Dendritic cell treated with granulocyte-macrophage colony-stimulating factor and Interleukin-4, amounts not matched to agents 40 ng/mL and 50 ng/mL, for 4 days (primary cell): Measurements from ENCODE around the gene ITPR2.
"Not testable (repeated sequence)": the region's sequence is repeated elsewhere in the genome, so short reads cannot be mapped to it uniquely, and the experiment has no call there.

Source experiments
- H3K27ac Mint-ChIP-seq: one replicate; pipeline ENCODE4 v1.8.0; 2022; ENCODE audit warnings: mild to moderate bottlenecking, mixed read lengths
- H3K27me3 Mint-ChIP-seq: one replicate; pipeline ENCODE4 v1.8.0; 2022; ENCODE audit warnings: mild to moderate bottlenecking, mixed read lengths
- H3K36me3 Mint-ChIP-seq: one replicate; pipeline ENCODE4 v1.8.0; 2022; ENCODE audit warnings: low read depth, mixed read lengths
- H3K4me1 Mint-ChIP-seq: one replicate; pipeline ENCODE4 v1.8.0; 2022; ENCODE audit warnings: low read depth, mixed read lengths
- H3K4me3 Mint-ChIP-seq: one replicate; pipeline ENCODE4 v1.8.0; 2022; ENCODE audit warnings: mild to moderate bottlenecking, moderate library complexity, mixed read lengths
- H3K9me3 Mint-ChIP-seq: one replicate; pipeline ENCODE4 v1.8.0; 2022; ENCODE audit warnings: mixed read lengths
- intact Hi-C: fragments of 100-400 bp; cut with micrococcal nuclease; formaldehyde crosslinking; loops from one replicate; pipeline ENCODE4 v1.15.0; 2022

The ITPR2 gene

DNA sequence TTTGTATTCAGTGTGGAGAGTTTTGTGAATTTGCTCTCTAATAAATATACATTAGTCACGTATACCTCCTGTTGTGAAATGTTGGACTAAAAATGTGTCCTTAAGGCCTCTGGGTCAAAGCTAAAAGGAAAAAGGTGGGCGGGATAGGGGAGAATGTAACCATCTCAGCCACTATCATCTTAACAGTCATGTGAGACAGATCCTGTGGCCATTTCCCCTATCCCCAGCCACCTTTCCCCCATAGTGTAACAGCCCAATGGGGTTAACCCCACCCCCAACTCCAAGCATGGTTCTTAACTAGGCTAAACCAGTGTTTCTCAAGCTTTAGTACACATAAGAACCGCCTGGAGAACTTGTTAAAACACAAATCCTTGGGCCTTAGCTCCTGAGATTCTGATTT lies 6.5 kb upstream of the ITPR2 start:
- H3K4me3 Mint-ChIP-seq: no peak overlapping the region
- H3K36me3 Mint-ChIP-seq: no peaks in the 10 kb centered on the region
- H3K27ac Mint-ChIP-seq: no peak overlapping the region
- peaks cover 25% of the 10 kb centered on the region for H3K4me1 Mint-ChIP-seq
- no peaks in the 10 kb centered on the region for H3K9me3 Mint-ChIP-seq
- intact Hi-C loops: no loop called here
- peaks cover 2% of the 10 kb centered on the region for H3K27me3 Mint-ChIP-seq

DNA sequence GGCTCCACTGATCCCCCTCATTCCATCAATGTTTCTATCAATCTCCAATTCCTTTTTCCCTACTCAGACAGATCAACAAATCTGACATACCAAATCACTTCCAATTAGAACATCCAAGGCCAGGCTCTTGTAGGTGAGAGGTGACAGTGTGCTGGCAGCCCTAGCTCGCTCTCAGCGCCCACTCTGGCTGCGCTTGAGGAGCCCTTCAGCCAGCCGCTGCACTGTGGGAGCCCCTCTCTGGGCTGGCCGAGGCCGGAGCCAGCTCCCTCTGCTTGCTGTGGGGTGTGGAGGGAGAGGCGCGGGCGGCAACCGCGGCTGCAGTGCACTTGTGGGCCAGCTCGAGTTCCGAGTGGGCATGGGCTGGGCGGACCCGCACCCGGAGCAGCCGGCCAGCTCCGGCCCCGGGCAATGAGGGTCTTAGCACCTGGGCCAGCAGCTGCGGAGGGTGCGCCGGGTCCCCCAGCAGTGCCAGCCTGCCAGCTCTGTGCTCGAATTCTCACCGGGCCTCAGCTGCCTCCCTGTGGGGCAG lies 6.0 kb upstream of the ITPR2 start:
- intact Hi-C loops: no loop called here
- Mint-ChIP-seq H3K36me3 (no peaks in the 10 kb centered on the region), H3K4me3 (no peak overlapping the region)

DNA sequence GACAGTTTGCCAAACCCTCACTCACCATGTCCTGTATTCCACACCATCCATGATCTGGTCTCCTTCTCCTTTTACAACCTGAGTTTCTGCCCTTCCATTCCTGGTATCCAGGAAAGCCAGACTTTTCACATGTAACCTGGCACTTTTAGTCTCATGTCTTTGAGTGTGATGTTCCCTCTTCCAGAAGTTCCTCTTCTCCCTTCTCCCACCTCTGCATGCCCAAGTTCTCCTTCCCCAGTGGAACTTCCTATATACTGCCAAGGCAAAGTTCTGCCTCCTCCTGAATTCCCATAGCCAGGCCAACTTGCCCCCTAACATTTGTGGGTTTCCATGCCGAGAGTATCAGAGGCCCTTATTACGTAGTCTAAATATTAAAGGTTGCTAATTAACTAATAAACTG lies 3.2 kb upstream of the ITPR2 start:
- Mint-ChIP-seq H3K4me1 (peaks cover 39% of the 10 kb centered on the region), H3K27ac (peak overlapping the region; percentile 11), H3K9me3 (no peaks in the 10 kb centered on the region), H3K4me3 (no peak overlapping the region), H3K27me3 (no peaks in the 10 kb centered on the region), H3K36me3 (peaks cover 19% of the 10 kb centered on the region)
- intact Hi-C loops: no loop called here

More for the DNA sequence above, 6.0 kb upstream of the ITPR2 start:
- no peaks in the 10 kb centered on the region for H3K9me3 Mint-ChIP-seq
- H3K27ac Mint-ChIP-seq: no peak overlapping the region
- peaks cover 30% of the 10 kb centered on the region for H3K4me1 Mint-ChIP-seq
- H3K27me3 Mint-ChIP-seq: peaks cover 2% of the 10 kb centered on the region

DNA sequence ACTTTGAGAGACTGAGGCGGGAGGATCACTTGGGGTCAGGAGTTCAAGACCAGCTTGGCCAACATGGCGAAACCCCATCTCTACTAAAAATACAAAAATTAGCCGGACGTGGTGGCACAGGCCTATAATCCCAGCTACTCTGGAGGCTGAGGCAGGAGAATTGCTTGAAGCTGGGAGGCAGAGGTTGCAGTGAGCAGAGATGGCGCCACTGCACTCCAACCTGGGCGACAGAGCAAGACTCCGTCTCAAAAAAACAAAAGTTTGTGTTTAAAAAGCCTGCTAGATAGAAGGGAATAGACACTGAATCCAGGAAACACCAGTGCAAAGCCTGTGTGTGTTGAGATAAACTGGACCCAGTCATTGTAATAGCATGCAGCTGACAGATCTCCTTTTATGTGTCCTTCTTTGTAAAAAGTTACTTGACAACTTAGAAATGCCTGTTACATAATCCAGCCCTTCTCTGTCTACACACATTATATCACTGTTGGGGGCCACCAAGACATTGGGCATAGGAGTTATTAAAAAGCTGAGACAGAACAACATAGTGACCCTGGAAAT lies 1.6 kb upstream of the ITPR2 start:
- H3K27ac Mint-ChIP-seq, intact Hi-C loops, H3K9me3 Mint-ChIP-seq, H3K27me3 Mint-ChIP-seq, H3K4me3 Mint-ChIP-seq: not testable (repeated sequence)
- Mint-ChIP-seq H3K4me1 (peaks cover 55% of the 10 kb centered on the region), H3K36me3 (peaks cover 34% of the 10 kb centered on the region)

DNA sequence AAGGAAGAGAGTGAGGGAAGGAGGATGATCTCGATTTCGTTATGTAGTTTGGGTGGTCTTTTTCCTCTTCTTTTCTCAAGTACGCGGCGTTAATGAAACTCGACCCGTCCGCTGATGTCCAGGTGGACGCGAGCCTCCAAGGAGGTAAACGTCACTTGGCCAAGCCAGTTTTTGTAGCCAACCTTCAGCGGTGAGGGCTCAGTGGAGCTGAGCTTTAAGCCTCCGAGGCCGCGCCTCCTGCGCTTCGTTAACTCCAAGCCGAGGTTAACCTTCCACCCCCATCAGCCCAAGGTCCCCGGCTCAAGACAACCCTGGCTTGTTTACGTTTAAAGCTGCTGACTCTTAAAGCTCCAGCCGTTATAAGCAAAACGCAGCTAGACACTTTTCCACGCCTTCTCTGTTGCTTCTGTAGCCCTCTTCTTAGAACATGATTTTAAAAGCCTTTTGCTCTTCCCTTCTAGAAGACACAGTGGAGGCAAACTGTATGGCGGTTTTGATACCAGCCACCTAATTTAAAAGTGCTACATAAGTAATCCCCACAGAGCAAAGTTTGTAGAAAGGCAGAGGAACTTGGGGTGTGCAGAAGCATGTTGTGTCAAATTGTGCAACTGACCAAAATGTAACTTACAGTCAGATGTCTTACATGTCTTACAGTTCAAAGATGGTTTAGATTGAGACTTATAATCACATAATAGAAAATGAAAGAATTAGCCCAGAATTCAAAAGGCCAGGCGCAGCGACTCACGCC lies 923 bp upstream of the ITPR2 start:
- Mint-ChIP-seq H3K4me1 (peaks cover 55% of the 10 kb centered on the region), H3K4me3 (peak overlapping the region; percentile 83), H3K27me3 (no peaks in the 10 kb centered on the region), H3K36me3 (peaks cover 40% of the 10 kb centered on the region), H3K27ac (peak overlapping the region; percentile 100), H3K9me3 (no peaks in the 10 kb centered on the region)
- intact Hi-C loops: no loop called here

DNA sequence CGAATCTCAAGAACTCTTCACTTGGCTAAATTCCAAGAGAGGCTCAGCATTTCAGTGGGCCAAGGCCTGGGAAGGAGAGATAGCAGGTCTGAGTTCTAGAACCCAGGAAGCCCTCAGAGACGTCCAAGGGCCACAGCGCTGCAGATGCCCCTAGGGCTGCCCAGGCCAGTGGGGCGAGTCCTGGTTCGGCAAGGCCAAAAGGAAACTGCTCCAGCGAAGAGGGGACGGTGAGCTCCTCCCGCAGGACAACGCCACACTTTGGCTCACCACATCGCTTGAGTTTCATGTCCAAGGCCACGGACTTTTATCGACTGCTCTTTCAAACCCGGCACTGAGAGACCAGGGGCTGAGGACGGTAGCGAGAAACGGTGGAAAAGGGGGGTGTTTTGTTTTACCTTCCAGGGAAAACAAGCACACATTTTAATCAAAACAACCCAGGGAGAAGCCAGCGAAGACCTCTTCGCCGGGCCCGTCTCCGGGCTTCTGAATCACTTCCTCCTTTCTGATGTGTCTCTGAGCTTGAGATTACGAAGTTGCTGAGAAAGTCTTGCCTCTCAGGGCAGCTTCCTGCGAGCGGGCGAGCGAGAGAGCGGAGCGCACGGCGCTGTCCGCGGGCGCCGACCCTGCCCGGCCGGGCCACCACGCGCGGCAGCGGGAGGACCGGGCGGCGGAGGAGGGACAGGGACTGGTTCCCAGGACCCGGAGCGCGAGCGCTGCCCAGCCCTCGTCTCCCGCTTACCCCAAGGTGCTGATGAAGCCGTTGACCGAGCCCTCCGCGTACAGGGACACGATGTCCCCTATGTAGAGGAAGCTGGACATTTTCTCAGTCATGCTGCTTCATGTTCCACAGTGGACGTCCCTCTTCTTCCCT lies 808 bp downstream of the ITPR2 start:
- H3K27me3 Mint-ChIP-seq: no peaks in the 10 kb centered on the region
- peak overlapping the region; percentile 100 for H3K27ac Mint-ChIP-seq
- H3K4me1 Mint-ChIP-seq: peaks cover 70% of the 10 kb centered on the region
- no peaks in the 10 kb centered on the region for H3K9me3 Mint-ChIP-seq
- H3K4me3 Mint-ChIP-seq: peak overlapping the region; percentile 94
- intact Hi-C loops: loop anchor here (1.0 kb wide), 1 partner anchor 41 kb away; no protein-coding TSS in a partner anchor
- H3K36me3 Mint-ChIP-seq: peaks cover 41% of the 10 kb centered on the region

DNA sequence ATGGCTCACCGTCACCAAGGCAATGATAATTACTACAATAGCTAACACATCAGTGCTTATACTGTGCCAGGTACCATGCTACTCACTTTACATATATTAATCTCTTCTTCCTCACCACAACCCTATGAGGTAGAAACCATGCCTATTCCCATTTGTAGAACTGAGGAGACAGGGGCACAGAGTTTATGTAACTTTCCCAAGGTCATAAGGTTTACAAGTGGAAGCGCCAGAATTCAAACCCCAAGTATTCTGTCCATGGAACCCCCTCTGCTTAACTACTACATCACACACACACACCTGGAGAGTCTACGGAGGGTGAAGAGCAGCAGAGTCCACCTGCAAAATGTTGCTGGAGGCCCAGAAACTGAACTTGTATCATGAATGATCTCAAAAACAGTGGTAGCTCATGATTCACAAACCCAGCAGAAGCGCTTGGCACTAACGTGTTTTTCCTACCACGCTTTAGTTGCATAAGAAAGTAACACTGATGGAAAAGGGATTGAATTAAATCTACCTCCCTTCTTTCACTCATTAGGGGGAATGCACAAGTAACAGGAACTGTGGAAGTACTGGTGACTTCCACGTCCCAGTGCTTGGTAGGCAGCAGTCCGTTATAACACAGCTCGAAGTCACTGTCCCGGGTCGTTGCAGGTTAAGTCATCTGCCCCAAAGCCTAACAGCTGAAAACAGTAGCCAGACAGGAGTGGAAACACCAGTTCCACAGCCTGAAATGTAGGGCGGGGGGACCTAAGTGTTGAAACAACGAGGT lies 2.0 kb downstream of the ITPR2 start:
- no peaks in the 10 kb centered on the region for H3K9me3 Mint-ChIP-seq
- intact Hi-C loops: no loop called here
- no peaks in the 10 kb centered on the region for H3K27me3 Mint-ChIP-seq
- peaks cover 50% of the 10 kb centered on the region for H3K36me3 Mint-ChIP-seq
- peak overlapping the region; percentile 100 for H3K27ac Mint-ChIP-seq
- peak overlapping the region; percentile 73 for H3K4me3 Mint-ChIP-seq
- H3K4me1 Mint-ChIP-seq: peaks cover 74% of the 10 kb centered on the region

DNA sequence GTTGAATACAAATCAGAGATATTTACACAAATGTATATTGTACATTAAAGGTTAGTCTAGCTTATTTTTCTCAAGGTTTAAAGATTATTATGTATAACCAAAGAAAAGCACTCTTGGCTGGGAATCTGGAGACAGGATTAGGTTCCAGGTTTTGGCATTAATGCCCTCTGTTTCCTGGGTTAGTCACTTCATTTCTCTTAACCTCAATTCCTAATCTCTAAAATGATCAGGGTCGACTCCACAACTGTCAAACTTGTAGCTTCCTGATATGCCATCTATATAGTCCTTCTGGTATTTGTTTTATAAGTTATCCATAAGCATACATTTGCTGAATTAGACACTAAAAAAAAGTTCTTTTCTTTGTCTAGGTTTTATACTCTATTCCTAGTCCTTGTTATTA lies 2.6 kb downstream of the ITPR2 start:
- intact Hi-C loops: no loop called here
- Mint-ChIP-seq H3K36me3 (peaks cover 56% of the 10 kb centered on the region), H3K4me1 (peaks cover 73% of the 10 kb centered on the region), H3K27ac (peak overlapping the region; percentile 100), H3K4me3 (peak overlapping the region; percentile 73), H3K27me3 (no peaks in the 10 kb centered on the region), H3K9me3 (no peaks in the 10 kb centered on the region)

DNA sequence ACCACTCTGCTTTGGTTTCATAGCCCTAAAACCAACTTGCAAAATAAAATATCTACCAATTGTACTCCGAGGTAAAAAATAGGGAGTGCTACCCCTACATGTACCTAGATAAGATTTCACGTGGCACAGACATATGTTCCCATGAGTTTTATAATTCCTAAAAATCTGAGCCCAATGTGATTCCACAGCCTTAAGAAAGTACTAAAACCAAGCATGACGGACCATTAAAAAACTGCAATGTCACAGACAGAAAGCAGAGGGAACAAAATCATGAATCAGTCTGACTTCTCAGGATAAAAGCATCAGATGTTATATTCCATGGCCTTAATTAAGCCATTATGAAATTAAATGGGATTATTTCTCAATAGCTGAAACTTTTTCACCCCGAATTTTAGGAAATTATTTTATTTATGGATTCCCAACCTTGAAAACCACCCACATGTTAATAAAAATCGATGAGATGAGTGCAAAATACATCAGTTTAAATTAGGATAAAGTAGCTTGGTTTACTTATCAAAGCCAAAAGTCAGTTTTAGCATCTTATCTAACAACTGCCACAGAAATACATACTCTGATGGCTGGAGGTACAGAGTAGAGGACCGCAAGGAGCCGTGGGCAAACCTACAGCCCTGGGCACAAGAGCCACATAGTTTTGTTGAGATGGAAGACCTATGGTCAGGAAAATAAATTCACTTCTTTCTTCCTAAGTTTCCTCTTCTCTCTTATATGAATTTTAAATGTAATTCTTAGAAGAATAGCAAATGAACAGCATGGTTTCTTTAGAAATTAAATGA lies 4.5 kb downstream of the ITPR2 start:
- Mint-ChIP-seq H3K27me3 (no peaks in the 10 kb centered on the region), H3K4me1 (peaks cover 69% of the 10 kb centered on the region), H3K9me3 (no peaks in the 10 kb centered on the region), H3K4me3 (no peak overlapping the region), H3K36me3 (peaks cover 60% of the 10 kb centered on the region), H3K27ac (no peak overlapping the region)
- intact Hi-C loops: loop anchor here (2.0 kb wide), 1 partner anchor 14 kb away; no protein-coding TSS in a partner anchor

DNA sequence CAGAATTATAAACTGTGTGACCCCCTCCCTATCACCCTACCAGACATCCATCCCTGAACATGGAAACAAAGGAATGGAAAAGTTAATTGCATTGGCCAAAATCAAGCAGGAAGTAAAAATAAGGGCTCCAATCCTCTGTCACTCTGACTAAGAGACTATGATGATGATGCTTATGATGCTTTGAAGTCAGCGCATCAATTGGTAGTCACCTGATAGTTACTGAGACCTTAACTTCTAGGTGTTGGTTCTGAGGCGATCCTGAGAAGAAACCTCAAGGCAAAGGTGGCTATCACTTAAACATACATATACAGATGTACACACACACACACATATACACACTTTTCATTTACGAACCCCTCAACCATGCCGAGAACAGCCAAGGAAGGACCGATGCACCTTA lies 6.6 kb downstream of the ITPR2 start:
- Mint-ChIP-seq H3K27ac (no peak overlapping the region), H3K36me3 (peaks cover 43% of the 10 kb centered on the region), H3K4me3 (no peak overlapping the region), H3K4me1 (peaks cover 80% of the 10 kb centered on the region), H3K27me3 (no peaks in the 10 kb centered on the region), H3K9me3 (no peaks in the 10 kb centered on the region)
- intact Hi-C loops: no loop called here

DNA sequence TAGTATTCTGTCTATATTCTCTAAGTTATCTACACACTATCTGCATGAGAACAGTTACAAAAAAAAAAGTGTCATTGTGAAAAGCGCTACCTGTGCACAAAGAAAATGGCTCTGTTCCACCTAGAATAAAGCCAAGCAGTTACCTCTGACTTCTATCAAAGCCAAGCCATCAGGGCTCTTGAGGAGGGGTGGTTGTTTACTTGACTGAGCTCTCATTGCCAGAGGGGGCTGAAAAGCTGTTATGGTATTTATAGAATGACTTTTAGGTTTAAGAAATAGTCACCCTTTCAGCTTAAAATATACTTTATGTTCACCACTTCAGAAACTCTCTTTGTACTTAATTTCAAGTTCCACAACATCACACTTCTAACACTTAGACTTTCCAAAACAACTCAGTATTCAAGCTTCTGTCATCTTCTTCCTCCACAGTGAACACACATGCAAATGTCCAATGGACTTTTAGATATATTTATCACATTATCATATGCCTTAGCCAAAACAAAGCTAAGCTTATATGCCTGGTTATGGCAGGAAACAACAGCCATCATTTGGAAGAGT lies 7.5 kb downstream of the ITPR2 start:
- no peaks in the 10 kb centered on the region for H3K9me3 Mint-ChIP-seq
- H3K27ac Mint-ChIP-seq: no peak overlapping the region
- peaks cover 81% of the 10 kb centered on the region for H3K4me1 Mint-ChIP-seq
- no peaks in the 10 kb centered on the region for H3K27me3 Mint-ChIP-seq
- intact Hi-C loops: no loop called here
- H3K4me3 Mint-ChIP-seq: no peak overlapping the region
- H3K36me3 Mint-ChIP-seq: peaks cover 36% of the 10 kb centered on the region

DNA sequence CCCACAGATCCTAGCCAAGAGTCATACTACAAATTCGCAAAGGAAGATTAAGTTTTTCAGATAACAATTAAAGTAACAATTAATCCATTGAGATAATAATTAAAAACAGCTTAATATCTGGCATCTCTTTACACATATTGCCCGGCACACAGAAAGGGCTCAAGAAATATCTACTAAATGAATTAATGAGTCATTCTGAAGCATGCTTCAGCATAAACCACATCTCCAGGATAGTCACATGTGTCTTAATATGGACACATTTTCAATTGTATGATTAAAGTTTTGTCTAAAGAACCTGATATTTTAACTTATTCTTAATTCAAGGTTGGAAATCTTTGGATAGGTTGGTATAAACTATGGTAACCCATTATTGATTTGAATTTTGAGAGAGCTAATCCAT lies 9.6 kb downstream of the ITPR2 start:
- H3K27ac Mint-ChIP-seq: no peak overlapping the region
- H3K27me3 Mint-ChIP-seq: no peaks in the 10 kb centered on the region
- peaks cover 22% of the 10 kb centered on the region for H3K36me3 Mint-ChIP-seq
- intact Hi-C loops: no loop called here
- H3K4me3 Mint-ChIP-seq: no peak overlapping the region
- H3K4me1 Mint-ChIP-seq: peaks cover 67% of the 10 kb centered on the region
- H3K9me3 Mint-ChIP-seq: no peaks in the 10 kb centered on the region
